HG03442 (cell line): ENCODE measurements around the gene RAB1B.
"Not testable (repeated sequence)": the region's sequence is repeated elsewhere in the genome, so short reads cannot be mapped to it uniquely, and the experiment has no call there.

Experiments used
- ATAC-seq: cut with Tn5 transposase; IDR thresholded peaks from one replicate; pipeline ENCODE4 v1.9.1; 2021; ENCODE audit warnings: mild to moderate bottlenecking, moderate library complexity; ENCODE audit not compliant: unreplicated experiment

Gene RAB1B

GRCh38 chr11:66266378-66267038 lies 1.9 kb upstream of the RAB1B start:
- no peak for ATAC-seq

- ATAC-seq: no peak
Observed at GRCh38 chr11:66267039-66267378, 1.4 kb upstream of the RAB1B start.

GRCh38 chr11:66267379-66268243 lies 828 bp upstream of the RAB1B start:
- ATAC-seq: peak; percentile 34

- ATAC-seq: no peak
Observed at GRCh38 chr11:66268952-66269905, 790 bp downstream of the RAB1B start.

GRCh38 chr11:66271816-66272215 lies 3.4 kb downstream of the RAB1B start:
- no peak for ATAC-seq

GRCh38 chr11:66272596-66272995 lies 4.2 kb downstream of the RAB1B start:
- ATAC-seq: no peak

GRCh38 chr11:66274219-66274618 lies 5.8 kb downstream of the RAB1B start:
- ATAC-seq: no peak

GRCh38 chr11:66275396-66275795 lies 7.0 kb downstream of the RAB1B start:
- no peak for ATAC-seq

GRCh38 chr11:66275984-66276612 lies 7.7 kb downstream of the RAB1B start:
- no peak for ATAC-seq

GRCh38 chr11:66276619-66277018 lies 8.2 kb downstream of the RAB1B start:
- not testable (repeated sequence) for ATAC-seq

- not testable (repeated sequence) for ATAC-seq
Observed at GRCh38 chr11:66277064-66277463, 8.6 kb downstream of the RAB1B start.

- no peak for ATAC-seq
Observed at GRCh38 chr11:66277471-66278362, 9.3 kb downstream of the RAB1B start, which contains the start of gene CNIH2. TSS of gene CNIH2 (plus strand) at chr11:66278175. CDS start at chr11:66278457, 282 bp downstream.

- no peak for ATAC-seq
Observed at GRCh38 chr11:66278363-66279091, 10.1 kb downstream of the RAB1B start.

- ATAC-seq: no peak
Observed at GRCh38 chr11:66279092-66279734, 10.8 kb downstream of the RAB1B start.

- no peak for ATAC-seq
Observed at GRCh38 chr11:66280428-66280827, 12.0 kb downstream of the RAB1B start.

GRCh38 chr11:66281001-66281400 lies 12.6 kb downstream of the RAB1B start:
- ATAC-seq: no peak

GRCh38 chr11:66281776-66282467 lies 13.5 kb downstream of the RAB1B start:
- no peak for ATAC-seq
